Umbilical cord (tissue), 2 donors: ENCODE measurements around the gene PLEKHN1. TPM values are rescaled to one million over a fixed set of nuclear protein-coding genes. Genes with fewer than 3 reads are reported as not detected.
"Not testable (repeated sequence)": the region's sequence is repeated elsewhere in the genome, so short reads cannot be mapped to it uniquely, and the experiment has no call there.

ENCODE experiments used
- DNase-seq: peaks from one replicate; pipeline ENCODE4 v3.0.0-alpha.2; 2015; ENCODE audit warnings: low spot score
- total RNA-seq: library from RNA; depleted of rRNA; stranded (reverse); fragments of >200 nt; gene quantifications from one replicate; pipeline ENCODE4 v1.2.3, GENCODE V29; 2014; ENCODE audit warnings: low replicate concordance; ENCODE audit not compliant: insufficient read depth

PLEKHN1 gene
- total RNA-seq, 1 donor from 2014 or later, result 1.2 TPM

GRCh38 chr1:991275-991674, 25.0 kb downstream of the PLEKHN1 start:
- DNase-seq, result not testable (repeated sequence)

GRCh38 chr1:991895-992294, 25.6 kb downstream of the PLEKHN1 start:
- no peak for DNase-seq

- DNase-seq, result no peak
Observed at GRCh38 chr1:992362-992761, 26.1 kb downstream of the PLEKHN1 start.

- DNase-seq, result no peak
Observed at GRCh38 chr1:993379-993995, 27.2 kb downstream of the PLEKHN1 start.

- not testable (repeated sequence) for DNase-seq
Observed at GRCh38 chr1:994546-994945, 28.3 kb downstream of the PLEKHN1 start.

- DNase-seq, result no peak
Observed at GRCh38 chr1:995665-996633, 29.7 kb downstream of the PLEKHN1 start.

- DNase-seq, result no peak
Observed at GRCh38 chr1:996851-997712, 30.8 kb downstream of the PLEKHN1 start.

- DNase-seq, result no peak
Observed at GRCh38 chr1:997713-997992, 31.4 kb downstream of the PLEKHN1 start.

GRCh38 chr1:997993-998744, 31.9 kb downstream of the PLEKHN1 start:
- no peak for DNase-seq

- DNase-seq, result no peak
Observed at GRCh38 chr1:998745-998994, 32.4 kb downstream of the PLEKHN1 start.

- peak; percentile 23 for DNase-seq
Observed at GRCh38 chr1:998995-999724, 32.9 kb downstream of the PLEKHN1 start.

GRCh38 chr1:999725-1000356, 33.6 kb downstream of the PLEKHN1 start, which contains the start of gene HES4:
TSS of gene HES4 (minus strand) at chr1:1000097. CDS start at chr1:999973, 124 bp downstream.
- DNase-seq, result peak; percentile 94

GRCh38 chr1:1000357-1001056, 34.2 kb downstream of the PLEKHN1 start:
- peak; percentile 85 for DNase-seq

GRCh38 chr1:1001057-1001783, 34.9 kb downstream of the PLEKHN1 start:
- DNase-seq, result peak; percentile 27

GRCh38 chr1:1003618-1004419, 37.5 kb downstream of the PLEKHN1 start:
- no peak for DNase-seq

- no peak for DNase-seq
Observed at GRCh38 chr1:1004420-1004779, 38.1 kb downstream of the PLEKHN1 start.

- peak; percentile 45 for DNase-seq
Observed at GRCh38 chr1:1004780-1005697, 38.8 kb downstream of the PLEKHN1 start.
